K562 (cell line): ENCODE data around the gene ELF1.

Experiments used
- CEBPB ChIP-seq: fragments of 450-650 bp; IDR thresholded peaks from 2 replicates; pipeline ENCODE4 v1.6.1; 2016; ENCODE audit warnings: missing genetic modification characterization, missing compliant biosample characterization
- CTCF ChIP-seq, 3 experiments: IDR thresholded peaks in 2 of 3; conservative IDR thresholded peaks in 1 of 3; 2 replicates each; pipeline ENCODE4 v1.5.1; 2011 to 2012; ENCODE audit warnings: low read length in 3 of 3, mild to moderate bottlenecking in 3 of 3, control low read depth in 2 of 3, improper control_type of control experiment in 1 of 3, inconsistent platforms in 1 of 3, low read depth in 1 of 3, mixed read lengths in 1 of 3, moderate library complexity in 1 of 3; ENCODE audit not compliant: insufficient read depth in 2 of 3
- E2F4 ChIP-seq: sonication (generic); formaldehyde crosslinking; IDR thresholded peaks from 2 replicates; pipeline ENCODE4 v1.8.0; 2022; ENCODE audit warnings: mild to moderate bottlenecking, low read depth, missing genetic modification reagents
- EGR1 ChIP-seq: fragments of 450-650 bp; conservative IDR thresholded peaks from 2 replicates; pipeline ENCODE4 v1.6.1; 2017; ENCODE audit warnings: mild to moderate bottlenecking
- FOSL1 ChIP-seq: fragments of 200-800 bp; sonication (Bioruptor generic); conservative IDR thresholded peaks from 2 replicates; pipeline ENCODE4 v1.6.1; 2016; ENCODE audit warnings: missing genetic modification characterization, missing compliant biosample characterization
- HNRNPL ChIP-seq: fragments of 200-400 bp; formaldehyde crosslinking; IDR thresholded peaks from 2 replicates; pipeline ENCODE4 v1.6.1; 2017; ENCODE audit warnings: low read depth, mild to moderate bottlenecking, low read length
- HNRNPLL ChIP-seq: fragments of 200-400 bp; formaldehyde crosslinking; IDR thresholded peaks from 2 replicates; pipeline ENCODE4 v1.6.1; 2017; ENCODE audit warnings: low read length, low read depth, mild to moderate bottlenecking; ENCODE audit not compliant: poor library complexity, severe bottlenecking
- NR2C2 ChIP-seq, 2 experiments: fragments of 200-800 bp in 1 of 2; sonication (Bioruptor generic) in 1 of 2; sonication (generic) in 1 of 2; formaldehyde crosslinking in 1 of 2; IDR thresholded peaks; 2 replicates each; pipeline versions ENCODE4 v1.6.1 to v1.8.0; 2016 to 2022; ENCODE audit warnings: mild to moderate bottlenecking in 1 of 2, missing compliant biosample characterization in 1 of 2, missing genetic modification characterization in 1 of 2, missing genetic modification reagents in 1 of 2
- POLR2A ChIP-seq: fragments of 450-650 bp; conservative IDR thresholded peaks from 2 replicates; pipeline ENCODE4 v1.6.1; 2016
- POLR2AphosphoS5 ChIP-seq: IDR thresholded peaks from 2 replicates; pipeline ENCODE4 v1.6.1; 2011; ENCODE audit warnings: mild to moderate bottlenecking, low read depth, low read length, moderate library complexity; ENCODE audit not compliant: control insufficient read depth, insufficient read depth
- SIX5 ChIP-seq, 2 experiments: IDR thresholded peaks; 2 replicates each; pipeline ENCODE4 v1.6.1; 2011; ENCODE audit warnings: low read length in 2 of 2, borderline replicate concordance in 1 of 2, low read depth in 1 of 2, mild to moderate bottlenecking in 1 of 2, moderate library complexity in 1 of 2; ENCODE audit not compliant: insufficient read depth in 1 of 2
- SMAD2 ChIP-seq: fragments of 150-350 bp; IDR thresholded peaks from 2 replicates; pipeline ENCODE4 v1.6.1; 2014; ENCODE audit warnings: low read depth, mild to moderate bottlenecking, low read length
- ZNF212 ChIP-seq: fragments of 450-650 bp; formaldehyde crosslinking; IDR thresholded peaks from 2 replicates; pipeline ENCODE4 v1.4.0; 2020; ENCODE audit warnings: mild to moderate bottlenecking

GRCh38 chr13:40970803-40971202 lies 48.3 kb downstream of the ELF1 start:
- TF ChIP-seq CTCF (IDR thresholded peaks at IDR 0.05 in 2 of 3, conservative IDR thresholded peaks at IDR 0.05 in 1 of 3; ENCODE audit: insufficient read depth in 2 of 3, low read depth in 1 of 3, low read length in 3 of 3) (no peak), HNRNPLL (no peak), NR2C2 (CRISPR knock-in tag; IDR thresholded peaks at IDR 0.05) (no peak), NR2C2 (tag; IDR thresholded peaks at IDR 0.05) (no peak), SIX5 (IDR thresholded peaks at IDR 0.05; ENCODE audit: borderline replicate concordance in 1 of 2, insufficient read depth in 1 of 2, low read depth in 1 of 2, low read length in 2 of 2) (no peak), EGR1 (no peak), POLR2A (no peak), CEBPB (tag) (no peak), POLR2AphosphoS5 (no peak), HNRNPL (no peak), ZNF212 (CRISPR knock-in tag) (no peak), FOSL1 (tag) (no peak), E2F4 (no peak), SMAD2 (no peak)
